GM12878 (cell line): ENCODE results near the gene DSE.

Experiments used
- RCOR1 ChIP-seq: conservative IDR thresholded peaks from 2 replicates; pipeline ENCODE4 v1.6.1; 2012; ENCODE audit warnings: low read depth, low read length, improper control_type of control experiment
- TAF1 ChIP-seq: IDR thresholded peaks from 2 replicates; pipeline ENCODE4 v1.6.1; 2011; ENCODE audit warnings: mild to moderate bottlenecking, low read depth, low read length, borderline replicate concordance
- ZNF24 ChIP-seq: fragments of 450-650 bp; IDR thresholded peaks from 2 replicates; pipeline ENCODE4 v1.6.1; 2017; ENCODE audit warnings: antibody characterized with exemption, mild to moderate bottlenecking
- ZNF274 ChIP-seq: IDR thresholded peaks from one replicate; pipeline ENCODE4 v1.8.0; 2011; ENCODE audit not compliant: insufficient read length, insufficient read depth

DNA sequence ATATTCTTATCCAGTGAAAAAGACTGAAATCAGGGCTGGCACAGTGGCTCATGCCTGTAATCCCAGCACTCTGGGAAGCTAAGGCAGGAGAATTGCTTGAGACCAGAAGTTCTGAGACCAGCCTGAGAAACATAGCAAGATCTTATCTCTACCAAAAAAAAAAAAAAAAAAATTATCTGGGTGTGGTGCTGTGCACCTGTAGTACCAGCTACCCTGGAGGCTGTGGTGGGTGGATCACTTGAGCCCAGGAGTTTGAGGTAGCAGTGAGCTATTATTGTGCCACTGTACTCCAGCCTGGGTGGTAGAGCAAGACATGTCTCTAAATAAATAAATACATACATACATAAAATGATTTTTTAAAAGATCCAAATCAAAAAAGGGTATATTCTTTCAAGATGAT is 96.8 kb downstream of the DSE start:
- TF ChIP-seq ZNF24 (no peak), RCOR1 (no peak), TAF1 (no peak), ZNF274 (no peak)
